Keratinocyte (primary cell): Measurements from ENCODE around the gene KCTD21.

Experiments
- EZH2 ChIP-seq: IDR thresholded peaks from one replicate; pipeline ENCODE4 v1.6.1; 2012; ENCODE audit warnings: inconsistent platforms, mild to moderate bottlenecking, low read length, moderate library complexity
- TF ChIP-seq, protein P1 (sequence below), 3 experiments: IDR thresholded peaks in 1 of 3; conservative IDR thresholded peaks in 1 of 3; optimal IDR thresholded peaks in 1 of 3; 2 replicates in 2 of 3; 3 replicates in 1 of 3; pipeline versions ENCODE3 to v1.5.1; 2011; ENCODE audit warnings: low read length in 3 of 3, mild to moderate bottlenecking in 3 of 3, moderate library complexity in 2 of 3, control low read depth in 1 of 3, inconsistent platforms in 1 of 3; ENCODE audit not compliant: insufficient read depth in 2 of 3; ENCODE audit errors: extremely low read depth in 1 of 3

- no peak for TF ChIP-seq EZH2
- TF ChIP-seq, protein P1, sequence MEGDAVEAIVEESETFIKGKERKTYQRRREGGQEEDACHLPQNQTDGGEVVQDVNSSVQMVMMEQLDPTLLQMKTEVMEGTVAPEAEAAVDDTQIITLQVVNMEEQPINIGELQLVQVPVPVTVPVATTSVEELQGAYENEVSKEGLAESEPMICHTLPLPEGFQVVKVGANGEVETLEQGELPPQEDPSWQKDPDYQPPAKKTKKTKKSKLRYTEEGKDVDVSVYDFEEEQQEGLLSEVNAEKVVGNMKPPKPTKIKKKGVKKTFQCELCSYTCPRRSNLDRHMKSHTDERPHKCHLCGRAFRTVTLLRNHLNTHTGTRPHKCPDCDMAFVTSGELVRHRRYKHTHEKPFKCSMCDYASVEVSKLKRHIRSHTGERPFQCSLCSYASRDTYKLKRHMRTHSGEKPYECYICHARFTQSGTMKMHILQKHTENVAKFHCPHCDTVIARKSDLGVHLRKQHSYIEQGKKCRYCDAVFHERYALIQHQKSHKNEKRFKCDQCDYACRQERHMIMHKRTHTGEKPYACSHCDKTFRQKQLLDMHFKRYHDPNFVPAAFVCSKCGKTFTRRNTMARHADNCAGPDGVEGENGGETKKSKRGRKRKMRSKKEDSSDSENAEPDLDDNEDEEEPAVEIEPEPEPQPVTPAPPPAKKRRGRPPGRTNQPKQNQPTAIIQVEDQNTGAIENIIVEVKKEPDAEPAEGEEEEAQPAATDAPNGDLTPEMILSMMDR (optimal IDR thresholded peaks at IDR 0.05 in 1 of 3, IDR thresholded peaks at IDR 0.05 in 1 of 3, conservative IDR thresholded peaks at IDR 0.05 in 1 of 3; ENCODE audit: extremely low read depth in 1 of 3, insufficient read depth in 2 of 3, low read length in 3 of 3) = no peak
Observed at GRCh38 chr11:78145511-78146025, 42.9 kb downstream of the KCTD21 start.
